ENCODE data around the gene HABP2.

Gene HABP2

GRCh38 chr10:113529575-113529974 lies 23.3 kb upstream of the HABP2 start:
- POLR2A ChIA-PET: no interaction called here
- CTCF ChIA-PET: no interaction called here
- no peak for TF ChIP-seq TARDBP (IDR thresholded peaks at IDR 0.05)
- TF ChIP-seq L3MBTL2 (conservative IDR thresholded peaks at IDR 0.05): no peak
- no peak for TF ChIP-seq ZNF384 (IDR thresholded peaks at IDR 0.05)
- TF ChIP-seq SP1 (IDR thresholded peaks at IDR 0.05): no peak
- no peak for TF ChIP-seq ARNT (IDR thresholded peaks at IDR 0.05)
- TF ChIP-seq, protein P1, sequence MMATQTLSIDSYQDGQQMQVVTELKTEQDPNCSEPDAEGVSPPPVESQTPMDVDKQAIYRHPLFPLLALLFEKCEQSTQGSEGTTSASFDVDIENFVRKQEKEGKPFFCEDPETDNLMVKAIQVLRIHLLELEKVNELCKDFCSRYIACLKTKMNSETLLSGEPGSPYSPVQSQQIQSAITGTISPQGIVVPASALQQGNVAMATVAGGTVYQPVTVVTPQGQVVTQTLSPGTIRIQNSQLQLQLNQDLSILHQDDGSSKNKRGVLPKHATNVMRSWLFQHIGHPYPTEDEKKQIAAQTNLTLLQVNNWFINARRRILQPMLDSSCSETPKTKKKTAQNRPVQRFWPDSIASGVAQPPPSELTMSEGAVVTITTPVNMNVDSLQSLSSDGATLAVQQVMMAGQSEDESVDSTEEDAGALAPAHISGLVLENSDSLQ (IDR thresholded peaks at IDR 0.05): no peak
- TF ChIP-seq SUZ12 (IDR thresholded peaks at IDR 0.05): no peak
- TF ChIP-seq LEF1 (IDR thresholded peaks at IDR 0.05; ENCODE audit: borderline replicate concordance): no peak
- DNase-seq (ENCODE audit: extremely low spot score): no peak

GRCh38 chr10:113530476-113530875 lies 22.4 kb upstream of the HABP2 start:
- no peak for DNase-seq (ENCODE audit: extremely low spot score)
- CTCF ChIA-PET: no interaction called here
- POLR2A ChIA-PET: no interaction called here
- no peak for TF ChIP-seq CTBP1 (IDR thresholded peaks at IDR 0.05; ENCODE audit: borderline replicate concordance)
- no peak for TF ChIP-seq BHLHE40 (IDR thresholded peaks at IDR 0.05; ENCODE audit: borderline replicate concordance)
- no peak for TF ChIP-seq ZNF384 (IDR thresholded peaks at IDR 0.05)
- no peak for TF ChIP-seq SUZ12 (IDR thresholded peaks at IDR 0.05)
- no peak for TF ChIP-seq HDGF (IDR thresholded peaks at IDR 0.05; ENCODE audit: borderline replicate concordance)
- no peak for TF ChIP-seq LEF1 (IDR thresholded peaks at IDR 0.05; ENCODE audit: borderline replicate concordance)
- no peak for TF ChIP-seq FOXM1 (IDR thresholded peaks at IDR 0.05; ENCODE audit: borderline replicate concordance)
- no peak for TF ChIP-seq FOXK2 (IDR thresholded peaks at IDR 0.05)
- TF ChIP-seq ARNT (IDR thresholded peaks at IDR 0.05): no peak
- TF ChIP-seq SP1 (IDR thresholded peaks at IDR 0.05): no peak
- TF ChIP-seq, protein P1 (IDR thresholded peaks at IDR 0.05): no peak
- TF ChIP-seq ELF4 (IDR thresholded peaks at IDR 0.05): no peak
- no peak for TF ChIP-seq TARDBP (IDR thresholded peaks at IDR 0.05)

DNA sequence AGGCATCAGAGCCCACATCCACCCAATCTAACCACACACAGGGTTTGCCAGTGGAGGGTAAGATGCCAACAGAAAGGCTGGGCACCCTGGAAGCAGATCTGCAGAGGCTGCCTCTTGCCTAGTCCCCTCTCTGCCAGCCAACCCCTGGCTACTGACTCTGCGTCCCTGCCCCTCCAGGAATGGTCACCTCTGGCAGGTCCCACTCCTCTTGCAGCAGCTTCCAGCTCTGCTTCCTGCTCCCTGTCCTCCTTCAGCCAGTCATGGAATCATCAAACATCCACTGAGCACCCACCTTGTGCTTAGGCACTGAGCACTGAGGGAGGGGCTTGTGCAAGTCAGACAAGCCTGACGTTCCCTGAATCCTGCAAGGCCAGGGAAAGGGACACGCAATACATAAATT lies 20.1 kb upstream of the HABP2 start:
- no peak for DNase-seq (ENCODE audit: extremely low spot score)
- CTCF ChIA-PET: no interaction called here
- TF ChIP-seq BHLHE40 (IDR thresholded peaks at IDR 0.05; ENCODE audit: borderline replicate concordance) (no peak), TARDBP (IDR thresholded peaks at IDR 0.05) (no peak), ELF4 (IDR thresholded peaks at IDR 0.05) (no peak), ZNF384 (IDR thresholded peaks at IDR 0.05) (no peak), LEF1 (IDR thresholded peaks at IDR 0.05; ENCODE audit: borderline replicate concordance) (no peak), L3MBTL2 (conservative IDR thresholded peaks at IDR 0.05) (no peak), ARNT (IDR thresholded peaks at IDR 0.05) (no peak), FOXK2 (IDR thresholded peaks at IDR 0.05) (no peak), NFRKB (IDR thresholded peaks at IDR 0.05) (no peak), SUZ12 (IDR thresholded peaks at IDR 0.05) (no peak), CTBP1 (IDR thresholded peaks at IDR 0.05; ENCODE audit: borderline replicate concordance) (no peak), SP1 (IDR thresholded peaks at IDR 0.05) (no peak), HDGF (IDR thresholded peaks at IDR 0.05; ENCODE audit: borderline replicate concordance) (no peak), FOXA1 (IDR thresholded peaks at IDR 0.05) (no peak), FOXM1 (IDR thresholded peaks at IDR 0.05; ENCODE audit: borderline replicate concordance) (no peak)
- TF ChIP-seq, protein P1 (IDR thresholded peaks at IDR 0.05): no peak
- POLR2A ChIA-PET: no interaction called here

DNA sequence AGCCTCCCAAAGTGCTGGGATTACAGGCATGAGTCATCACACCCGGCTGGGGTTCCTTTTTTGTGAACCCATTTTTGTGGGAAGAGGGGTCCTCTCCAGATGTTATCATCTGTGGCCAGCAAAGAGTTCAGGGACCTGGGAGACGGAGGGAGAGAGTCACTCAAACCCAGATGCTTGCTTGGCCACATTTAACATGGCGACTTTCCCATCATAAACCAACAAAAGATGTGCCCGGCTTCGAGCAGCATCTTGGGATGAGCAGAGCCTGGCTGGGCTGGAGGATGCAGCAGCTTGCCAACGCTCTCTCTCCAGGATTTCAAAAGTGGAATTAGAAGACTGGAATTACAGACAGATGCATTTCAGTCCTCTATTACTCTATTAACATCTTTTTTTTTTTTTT lies 19.1 kb upstream of the HABP2 start:
- CTCF ChIA-PET: no interaction called here

GRCh38 chr10:113534423-113534822 lies 18.4 kb upstream of the HABP2 start:
- POLR2A ChIA-PET: no interaction called here
- no peak for DNase-seq (ENCODE audit: extremely low spot score)
- TF ChIP-seq ARNT (IDR thresholded peaks at IDR 0.05) (no peak), L3MBTL2 (conservative IDR thresholded peaks at IDR 0.05) (no peak), FOXK2 (IDR thresholded peaks at IDR 0.05) (no peak), SUZ12 (IDR thresholded peaks at IDR 0.05) (no peak), SP1 (IDR thresholded peaks at IDR 0.05) (no peak), TARDBP (IDR thresholded peaks at IDR 0.05) (no peak), BHLHE40 (IDR thresholded peaks at IDR 0.05; ENCODE audit: borderline replicate concordance) (no peak)
- TF ChIP-seq, protein P1 (IDR thresholded peaks at IDR 0.05): no peak

More for the DNA sequence above, 19.1 kb upstream of the HABP2 start:
- DNase-seq (ENCODE audit: extremely low spot score): no peak
- POLR2A ChIA-PET: no interaction called here
- TF ChIP-seq HDGF (IDR thresholded peaks at IDR 0.05; ENCODE audit: borderline replicate concordance) (no peak), SP1 (IDR thresholded peaks at IDR 0.05) (no peak), ZNF384 (IDR thresholded peaks at IDR 0.05) (no peak), ELF4 (IDR thresholded peaks at IDR 0.05) (no peak), TARDBP (IDR thresholded peaks at IDR 0.05) (no peak), SUZ12 (IDR thresholded peaks at IDR 0.05) (no peak)

GRCh38 chr10:113537672-113538071 lies 15.2 kb upstream of the HABP2 start:
- POLR2A ChIA-PET: no interaction called here
- no peak for DNase-seq (ENCODE audit: extremely low spot score)
- CTCF ChIA-PET: no interaction called here
- no peak for TF ChIP-seq CTBP1 (IDR thresholded peaks at IDR 0.05; ENCODE audit: borderline replicate concordance)
- no peak for TF ChIP-seq TARDBP (IDR thresholded peaks at IDR 0.05)
- no peak for TF ChIP-seq BHLHE40 (IDR thresholded peaks at IDR 0.05; ENCODE audit: borderline replicate concordance)
- TF ChIP-seq L3MBTL2 (conservative IDR thresholded peaks at IDR 0.05): no peak

More at GRCh38 chr10:113534423-113534822, 18.4 kb upstream of the HABP2 start:
- CTCF ChIA-PET: no interaction called here
